NCI-H128 (cell line): ENCODE results near the gene RNF26.
"Not testable (repeated sequence)": the region's sequence is repeated elsewhere in the genome, so short reads cannot be mapped to it uniquely, and the experiment has no call there.

Experiments used
- DNase-seq: peaks from one replicate; lab custom pipeline; 2025; ENCODE audit not compliant: unreplicated experiment; lab: John Stamatoyannopoulos, UW

The RNF26 gene

GRCh38 chr11:119381181-119381988, 47.1 kb downstream of the RNF26 start, which contains the start of gene USP2:
Gene USP2 (minus strand): TSS chr11:119381690. CDS start chr11:119373480, 8,210 bp downstream.
- peak; percentile 86 for DNase-seq

GRCh38 chr11:119382101-119382500, 47.8 kb downstream of the RNF26 start:
- no peak for DNase-seq

- not testable (repeated sequence) for DNase-seq
Measured at GRCh38 chr11:119382513-119382912, 48.2 kb downstream of the RNF26 start.

GRCh38 chr11:119384332-119384731, 50.0 kb downstream of the RNF26 start:
- no peak for DNase-seq
